ENCODE data around the gene RNF34. TPM values are rescaled to one million over a fixed set of nuclear protein-coding genes. Genes with fewer than 3 reads are reported as not detected.

The RNF34 gene
- total and polyA plus RNA-seq, 2 of the 13 experiments (the other 11 are each of a cell fraction or from before 2014, with no cell fraction given), result 36.8 to 53.2 TPM

GRCh38 chr12:121399391-121400331 is at the start of gene RNF34 (continued):
- TF ChIP-seq POGK (CRISPR knock-in tag; conservative IDR thresholded peaks at IDR 0.05) (peak; percentile 71), AGO1 (IDR thresholded peaks at IDR 0.05; ENCODE audit: low read depth, low read length, poor library complexity, severe bottlenecking) (peak; percentile 60), BCL6 (CRISPR knock-in tag; IDR thresholded peaks at IDR 0.05) (no peak), HMGXB3 (CRISPR knock-in tag; IDR thresholded peaks at IDR 0.05; ENCODE audit: borderline replicate concordance) (no peak), TSC22D2 (CRISPR knock-in tag; IDR thresholded peaks at IDR 0.05; ENCODE audit: borderline replicate concordance) (peak; percentile 28; the same call in 1 of the 2 replicates), IKZF4 (CRISPR knock-in tag; IDR thresholded peaks at IDR 0.05; ENCODE audit: borderline replicate concordance, low read depth, not compliant biosample characterization) (no peak), CHD2 (IDR thresholded peaks at IDR 0.05; ENCODE audit: low read depth, low read length) (peak; percentile 34; the same call in 1 of the 2 replicates), SRY (CRISPR knock-in tag; IDR thresholded peaks at IDR 0.05) (peak; percentile 58; the same call in 1 of the 2 replicates), IRX3 (CRISPR knock-in tag; IDR thresholded peaks at IDR 0.05; ENCODE audit: borderline replicate concordance, low read depth) (peak; percentile 50; the same call in 1 of the 2 replicates), REXO4 (CRISPR knock-in tag; IDR thresholded peaks at IDR 0.05; ENCODE audit: borderline replicate concordance) (no peak), ZNF691 (CRISPR knock-in tag; IDR thresholded peaks at IDR 0.05; ENCODE audit: borderline replicate concordance, low read depth) (peak; percentile 75; the same call in 1 of the 2 replicates), DBP (CRISPR knock-in tag; IDR thresholded peaks at IDR 0.05; ENCODE audit: not compliant biosample characterization) (no peak), LRRFIP1 (CRISPR knock-in tag; conservative IDR thresholded peaks at IDR 0.05) (no peak), KLF13 (CRISPR knock-in tag; IDR thresholded peaks at IDR 0.05) (no peak), TGIF2 (CRISPR knock-in tag; IDR thresholded peaks at IDR 0.05) (peak; percentile 73; the same call in 1 of the 2 replicates), MLLT10 (CRISPR knock-in tag; IDR thresholded peaks at IDR 0.05) (no peak)
